IMR-90 (cell line): ENCODE data around the gene LRRC3C. TPM values are rescaled to one million over a fixed set of nuclear protein-coding genes. Genes with fewer than 3 reads are reported as not detected.

Experiments
- ATAC-seq: fragments of 200-7000 bp; cut with Tn5 transposase; 2 replicates; pipeline ENCODE4 v1.9.1; 2020; ENCODE audit warnings: low read depth, mild to moderate bottlenecking, moderate library complexity
- BruUV-seq: library from RNA; stranded (reverse); fragments of 400-500 nt; replicated peaks from 2 replicates; lab custom pipeline; 2021; lab: Mats Ljungman, UMichigan
- CTCF ChIA-PET: fragments of 300-600 bp; formaldehyde crosslinking; extraction: SDS; loops from one replicate; lab custom pipeline; 2021; ENCODE audit warnings: antibody characterized with exemption; lab: Yijun Ruan, JAX
- POLR2A ChIA-PET: fragments of 300-600 bp; sonication (Branson Sonifier 250); formaldehyde crosslinking; loops from one replicate; lab custom pipeline; 2022; ENCODE audit warnings: antibody characterized with exemption; ENCODE audit not compliant: unreplicated experiment; lab: Charles Lee
- DNase-seq: peaks from one replicate; pipeline ENCODE4 v3.0.0; 2013
- H2AFZ ChIP-seq: replicated peaks from 2 replicates; pipeline ENCODE3; 2013; ENCODE audit warnings: low read length, mild to moderate bottlenecking; ENCODE audit not compliant: poor library complexity
- H2AK5ac ChIP-seq: 2 replicates; pipeline ENCODE4 v1.6.1; 2013; ENCODE audit warnings: low read depth, low read length, inconsistent platforms
- H2AK9ac ChIP-seq: replicated peaks from 2 replicates; pipeline ENCODE3; 2013; ENCODE audit warnings: mild to moderate bottlenecking, low read depth, low read length, moderate library complexity; ENCODE audit not compliant: poor library complexity
- H2BK120ac ChIP-seq: 2 replicates; pipeline ENCODE4 v1.6.1; 2013; ENCODE audit warnings: low read depth, low read length, inconsistent platforms
- H2BK15ac ChIP-seq: 3 replicates; pipeline ENCODE4 v1.6.1; 2013; ENCODE audit warnings: low read depth, low read length, inconsistent platforms
- H2BK20ac ChIP-seq: 2 replicates; pipeline ENCODE4 v1.6.1; 2013; ENCODE audit warnings: low read depth, mild to moderate bottlenecking, inconsistent platforms, low read length, moderate library complexity
- H2BK5ac ChIP-seq: 2 replicates; pipeline ENCODE4 v1.6.1; 2013; ENCODE audit warnings: mild to moderate bottlenecking, low read depth, low read length, inconsistent platforms; ENCODE audit not compliant: poor library complexity, severe bottlenecking
- H3K14ac ChIP-seq: replicated peaks from 2 replicates; pipeline ENCODE4 v1.6.1; 2013; ENCODE audit warnings: low read depth, low read length, inconsistent platforms
- H3K18ac ChIP-seq: 2 replicates; pipeline ENCODE4 v1.6.1; 2013; ENCODE audit warnings: low read depth, low read length, control low read depth
- H3K23ac ChIP-seq: 2 replicates; pipeline ENCODE4 v1.6.1; 2013; ENCODE audit warnings: low read depth, low read length, inconsistent platforms
- H3K27ac ChIP-seq: 2 replicates; pipeline ENCODE4 v1.5.1; 2013; ENCODE audit warnings: mild to moderate bottlenecking, control low read depth, low read length; ENCODE audit not compliant: insufficient read depth
- H3K27me3 ChIP-seq: 2 replicates; pipeline ENCODE4 v1.6.1; 2013; ENCODE audit warnings: low read length; ENCODE audit not compliant: control insufficient read depth, insufficient read depth
- H3K36me3 ChIP-seq: 2 replicates; pipeline ENCODE4 v1.6.1; 2013; ENCODE audit warnings: low read length, mixed read lengths; ENCODE audit not compliant: control insufficient read depth, insufficient read depth
- H3K4ac ChIP-seq: 2 replicates; pipeline ENCODE4 v1.6.1; 2013; ENCODE audit warnings: low read depth, low read length, inconsistent platforms
- H3K4me1 ChIP-seq: 2 replicates; pipeline ENCODE4 v1.6.1; 2013; ENCODE audit warnings: low read length, mixed read lengths; ENCODE audit not compliant: control insufficient read depth, insufficient read depth
- H3K4me2 ChIP-seq: 2 replicates; pipeline ENCODE4 v1.6.1; 2013; ENCODE audit warnings: low read depth, mild to moderate bottlenecking, control low read depth, low read length, moderate library complexity
- H3K4me3 ChIP-seq: 2 replicates; pipeline ENCODE4 v1.5.1; 2013; ENCODE audit warnings: low read depth, mild to moderate bottlenecking, control low read depth, low read length, moderate library complexity; ENCODE audit not compliant: insufficient read depth
- H3K56ac ChIP-seq: 2 replicates; pipeline ENCODE4 v1.6.1; 2013; ENCODE audit warnings: low read length, inconsistent platforms; ENCODE audit not compliant: insufficient read depth; ENCODE audit errors: extremely low read depth
- H3K79me1 ChIP-seq, 2 experiments: 2 replicates each; pipeline ENCODE4 v1.6.1; 2013; ENCODE audit warnings: low read length in 2 of 2, inconsistent platforms in 1 of 2, low read depth in 1 of 2
- H3K9ac ChIP-seq: 2 replicates; pipeline ENCODE4 v1.6.1; 2013; ENCODE audit warnings: low read depth, low read length, control low read depth
- H3K9me1 ChIP-seq: 2 replicates; pipeline ENCODE4 v1.6.1; 2013; ENCODE audit warnings: low read length, inconsistent platforms; ENCODE audit not compliant: insufficient read depth
- H3K9me3 ChIP-seq: 2 replicates; pipeline ENCODE4 v1.6.1; 2013; ENCODE audit warnings: low read length; ENCODE audit not compliant: control insufficient read depth, insufficient read depth
- H4K20me1 ChIP-seq: 2 replicates; pipeline ENCODE4 v1.6.1; 2013; ENCODE audit warnings: low read length, inconsistent platforms; ENCODE audit not compliant: insufficient read depth
- H4K5ac ChIP-seq: 2 replicates; pipeline ENCODE4 v1.6.1; 2013; ENCODE audit warnings: mild to moderate bottlenecking, low read depth, low read length, control low read depth
- H4K8ac ChIP-seq, 2 experiments: 2 replicates each; pipeline ENCODE4 v1.6.1; 2013; ENCODE audit warnings: low read depth in 2 of 2, low read length in 2 of 2, control low read depth in 1 of 2, inconsistent platforms in 1 of 2
- H4K91ac ChIP-seq: 2 replicates; pipeline ENCODE4 v1.6.1; 2013; ENCODE audit warnings: low read depth, low read length, inconsistent platforms; ENCODE audit not compliant: insufficient read depth
- MAFK ChIP-seq: IDR thresholded peaks from 2 replicates; pipeline ENCODE4 v1.6.1; 2012; ENCODE audit warnings: low read depth, low read length, improper control_type of control experiment
- MXI1 ChIP-seq: IDR thresholded peaks from 2 replicates; pipeline ENCODE4 v1.6.1; 2012; ENCODE audit warnings: low read depth, mild to moderate bottlenecking, low read length, moderate library complexity, borderline replicate concordance
- NFE2L2 ChIP-seq: fragments of 150-350 bp; IDR thresholded peaks from 2 replicates; pipeline ENCODE4 v1.6.1; 2016; ENCODE audit warnings: low read depth, mild to moderate bottlenecking, low read length
- WGBS, 2 experiments: methylation state at CpG; one replicate each; pipeline versions ENCODE4 v1.1.5 to v1.1.7; 2013; ENCODE audit warnings: missing lambda C conversion rate in 2 of 2; ENCODE audit not compliant: insufficient read length in 1 of 2; ENCODE audit errors: extremely low coverage in 2 of 2; 5-methylcytosine and 5-hydroxymethylcytosine counted together
- dilution Hi-C: fragments of 300-500 bp; cut with HindIII; formaldehyde crosslinking; loops from one replicate; pipeline ENCODE4 v1.14.3; 2018; ENCODE audit warnings: low sequenced_read_pairs; ENCODE audit not compliant: unreplicated experiment
- in situ Hi-C: fragments of 300-500 bp; cut with MboI; formaldehyde crosslinking; loops from 3 replicates; pipeline ENCODE4 v1.14.3; 2019; ENCODE audit warnings: low sequenced_read_pairs, inconsistent platforms, mixed read lengths
- intact Hi-C: fragments of 100-400 bp; cut with micrococcal nuclease; formaldehyde crosslinking; loops from 2 replicates; pipeline ENCODE4 v1.10.0; 2022
- polyA plus RNA-seq, 3 experiments: library from polyadenylated mRNA; depleted of rRNA; stranded (reverse); fragments of >200 nt; gene quantifications; 2 replicates each; pipeline ENCODE4 v1.2.3, GENCODE V29; 2012; ENCODE audit warnings: low replicate concordance in 1 of 3
- total RNA-seq: library from RNA; depleted of rRNA; stranded (reverse); fragments of >200 nt; gene quantifications from 2 replicates; pipeline ENCODE4 v1.2.3, GENCODE V29; 2012
- TF ChIP-seq, protein P1 (sequence below): fragments of 150-350 bp; IDR thresholded peaks from 2 replicates; pipeline ENCODE4 v1.6.1; 2017; ENCODE audit warnings: mild to moderate bottlenecking, antibody characterized with exemption, low read length, low read depth

Gene LRRC3C
- total and polyA plus RNA-seq, 2 of the 4 experiments (the other 2 are of a cell fraction): not detected

DNA sequence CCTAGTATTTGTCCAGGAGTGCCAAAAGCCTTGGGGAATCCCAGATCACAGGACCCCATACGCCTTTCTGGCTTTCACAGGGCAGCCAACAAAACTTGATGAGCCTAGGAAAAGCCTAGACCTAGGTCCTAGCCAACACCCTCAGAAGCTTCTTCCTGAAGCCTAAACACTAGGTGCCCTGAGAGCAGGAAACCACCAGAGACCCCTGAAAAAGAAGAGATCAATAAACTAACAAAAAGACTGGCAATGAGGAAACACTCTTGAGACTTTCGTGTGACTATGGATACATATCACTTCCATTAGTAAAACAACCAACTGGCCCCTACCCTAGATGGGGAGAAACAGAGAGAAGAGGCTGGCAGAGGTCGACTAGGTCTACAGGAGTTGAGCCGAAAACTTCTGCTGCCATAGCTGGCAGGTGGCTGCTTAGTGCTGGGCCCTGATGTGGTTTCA is 1.4 kb upstream of the LRRC3C start:
- no peaks in the 10 kb centered on the region for H3K27me3 ChIP-seq
- 0 out of 2 replicates have a peak overlapping the region, but pooled peaks have one; percentile 22 for H3K14ac ChIP-seq
- H3K4me1 ChIP-seq: peaks cover 41% of the 10 kb centered on the region
- peaks cover 51% of the 10 kb centered on the region for H4K20me1 ChIP-seq
- no TSS peak for BruUV-seq
- H3K79me1 ChIP-seq: peaks cover 9 to 66% of the 10 kb centered on the region in 2 experiments; a peak in 3 of 4 replicates
- H3K9me3 ChIP-seq: no peaks in the 10 kb centered on the region
- no peak overlapping the region for H3K23ac ChIP-seq
- peak overlapping the region; percentile 56 for H3K4me3 ChIP-seq
- no peak overlapping the region for H4K5ac ChIP-seq
- intact Hi-C loops (no loop called here), in situ Hi-C loops (no loop called here), dilution Hi-C loops (no loop called here)
- no peak overlapping the region for H2BK20ac ChIP-seq
- ATAC-seq: no peak
- no peak overlapping the region for H3K18ac ChIP-seq
- CTCF ChIA-PET: no interaction called here
- H4K91ac ChIP-seq: no peak overlapping the region
- TF ChIP-seq, protein P1, sequence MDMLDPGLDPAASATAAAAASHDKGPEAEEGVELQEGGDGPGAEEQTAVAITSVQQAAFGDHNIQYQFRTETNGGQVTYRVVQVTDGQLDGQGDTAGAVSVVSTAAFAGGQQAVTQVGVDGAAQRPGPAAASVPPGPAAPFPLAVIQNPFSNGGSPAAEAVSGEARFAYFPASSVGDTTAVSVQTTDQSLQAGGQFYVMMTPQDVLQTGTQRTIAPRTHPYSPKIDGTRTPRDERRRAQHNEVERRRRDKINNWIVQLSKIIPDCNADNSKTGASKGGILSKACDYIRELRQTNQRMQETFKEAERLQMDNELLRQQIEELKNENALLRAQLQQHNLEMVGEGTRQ: no peak
- no peak for TF ChIP-seq MXI1
- TF ChIP-seq MAFK: no peak
- TF ChIP-seq NFE2L2: no peak
- no peak overlapping the region for H2BK120ac ChIP-seq
- no peak overlapping the region for H3K4ac ChIP-seq
- H3K56ac ChIP-seq: no peak overlapping the region
- H2BK15ac ChIP-seq: no peak overlapping the region
- H3K27ac ChIP-seq: no peak overlapping the region; the same call in 1 of the 2 replicates
- H2AK5ac ChIP-seq: peak overlapping the region; percentile 70; the same call in 1 of the 2 replicates
- peaks cover 24% of the 10 kb centered on the region for H3K9me1 ChIP-seq
- peak overlapping the region; percentile 91 for H2AFZ ChIP-seq
- H2BK5ac ChIP-seq: no peak overlapping the region
- H2AK9ac ChIP-seq: no peak overlapping the region
- H3K36me3 ChIP-seq: peaks cover 29% of the 10 kb centered on the region
- no peak overlapping the region for H4K8ac ChIP-seq
- peak overlapping the region; percentile 100 for H3K4me2 ChIP-seq
- POLR2A ChIA-PET: no interaction called here
- H3K9ac ChIP-seq: peak overlapping the region; percentile 86
- no peak for DNase-seq
- WGBS, 2 experiments: 52% methylated on average over 2 of the region's 4 CpGs; no CpG with 5 or more reads in 1 of the 2 experiments
